ENCODE data around the gene CDH20. TPM values are rescaled to one million over a fixed set of nuclear protein-coding genes. Genes with fewer than 3 reads are reported as not detected.
"Not testable (repeated sequence)": the region's sequence is repeated elsewhere in the genome, so short reads cannot be mapped to it uniquely, and the experiment has no call there.

The CDH20 gene
- total RNA-seq, 2 experiments from 2014 or later = not detected

GRCh38 chr18:61364953-61365352 is 31.7 kb downstream of the CDH20 start:
- Histone ChIP-seq H3K36me3 (ENCODE audit: insufficient read depth, low read length) (no peaks in the 10 kb centered on the region), H3K4me2 (ENCODE audit: low read length) (no peak overlapping the region), H2AFZ (ENCODE audit: low read length) (no peak overlapping the region), H3K9me2 (ENCODE audit: insufficient read depth, low read length) (no peaks in the 10 kb centered on the region), H3K4me1 (ENCODE audit: insufficient read depth, low read length, poor library complexity, severe bottlenecking) (no peaks in the 10 kb centered on the region), H3K4me3 (ENCODE audit: low read depth, low read length, poor library complexity, severe bottlenecking) (no peak overlapping the region), H4K20me1 (ENCODE audit: insufficient read depth, low read length) (no peaks in the 10 kb centered on the region), H3K79me2 (ENCODE audit: insufficient read depth, low read depth, low read length) (no peaks in the 10 kb centered on the region), H3K9me3 (ENCODE audit: low read length) (no peaks in the 10 kb centered on the region), H3K27ac (ENCODE audit: low read depth, low read length, poor library complexity, severe bottlenecking) (no peak overlapping the region)
- ChIA-PET CTCF (ENCODE audit: unreplicated experiment) (no interaction called here), POLR2A (no interaction called here)
- no TSS peak for BruUV-seq (replicated peaks)
- no peak for DNase-seq (ENCODE audit: low spot score)
- intact Hi-C loops (cut with micrococcal nuclease; ENCODE audit: unreplicated experiment) = no loop called here
- TF ChIP-seq EZH2phosphoT487 (IDR thresholded peaks at IDR 0.05; ENCODE audit: borderline replicate concordance, low read depth, low read length) (no peak), CTCF (conservative IDR thresholded peaks at IDR 0.05; ENCODE audit: low read length) (no peak)

- TF ChIP-seq EZH2phosphoT487 (IDR thresholded peaks at IDR 0.05; ENCODE audit: borderline replicate concordance, low read depth, low read length) (no peak), CTCF (conservative IDR thresholded peaks at IDR 0.05; ENCODE audit: low read length) (no peak)
- H3K4me2 ChIP-seq (ENCODE audit: low read length) = no peak overlapping the region
- POLR2A ChIA-PET = no interaction called here
- no peaks in the 10 kb centered on the region for H3K36me3 ChIP-seq (ENCODE audit: insufficient read depth, low read length)
- H4K20me1 ChIP-seq (ENCODE audit: insufficient read depth, low read length) = no peaks in the 10 kb centered on the region
- DNase-seq (ENCODE audit: low spot score) = no peak
- no peak overlapping the region for H2AFZ ChIP-seq (ENCODE audit: low read length)
- no peaks in the 10 kb centered on the region for H3K4me1 ChIP-seq (ENCODE audit: insufficient read depth, low read length, poor library complexity, severe bottlenecking)
- intact Hi-C loops (cut with micrococcal nuclease; ENCODE audit: unreplicated experiment) = no loop called here
- H3K79me2 ChIP-seq (ENCODE audit: insufficient read depth, low read depth, low read length) = no peaks in the 10 kb centered on the region
- no peaks in the 10 kb centered on the region for H3K9me3 ChIP-seq (ENCODE audit: low read length)
- H3K27ac ChIP-seq (ENCODE audit: low read depth, low read length, poor library complexity, severe bottlenecking) = no peak overlapping the region
- no peaks in the 10 kb centered on the region for H3K9me2 ChIP-seq (ENCODE audit: insufficient read depth, low read length)
- BruUV-seq (replicated peaks) = no TSS peak
- no peak overlapping the region for H3K4me3 ChIP-seq (ENCODE audit: low read depth, low read length, poor library complexity, severe bottlenecking)
- CTCF ChIA-PET (ENCODE audit: unreplicated experiment) = no interaction called here
Measured at GRCh38 chr18:61368001-61368400, 34.8 kb downstream of the CDH20 start.

GRCh38 chr18:61369671-61370070 is 36.4 kb downstream of the CDH20 start:
- H2AFZ ChIP-seq (ENCODE audit: low read length); BruUV-seq (replicated peaks); H3K4me1 ChIP-seq (ENCODE audit: insufficient read depth, low read length, poor library complexity, severe bottlenecking); H3K9me3 ChIP-seq (ENCODE audit: low read length); DNase-seq (ENCODE audit: low spot score); H4K20me1 ChIP-seq (ENCODE audit: insufficient read depth, low read length); CTCF ChIA-PET (ENCODE audit: unreplicated experiment); H3K4me3 ChIP-seq (ENCODE audit: low read depth, low read length, poor library complexity, severe bottlenecking); H3K27ac ChIP-seq (ENCODE audit: low read depth, low read length, poor library complexity, severe bottlenecking); H3K36me3 ChIP-seq (ENCODE audit: insufficient read depth, low read length); H3K4me2 ChIP-seq (ENCODE audit: low read length); intact Hi-C loops (cut with micrococcal nuclease; ENCODE audit: unreplicated experiment); H3K79me2 ChIP-seq (ENCODE audit: insufficient read depth, low read depth, low read length); H3K9me2 ChIP-seq (ENCODE audit: insufficient read depth, low read length): not testable (repeated sequence)
- POLR2A ChIA-PET = interaction anchor here (0.9 kb wide), 1 partner anchor 8 kb away, joined by 3 read pairs; no protein-coding TSS in a partner anchor
